ENCODE measurements around the gene MAL. TPM values are rescaled to one million over a fixed set of nuclear protein-coding genes. Genes with fewer than 3 reads are reported as not detected.

The MAL gene
- total RNA-seq, 1 experiment from 2014 or later, result not detected

- no peaks in the 10 kb centered on the region for H3K36me3 Mint-ChIP-seq (ENCODE audit: insufficient read depth, unreplicated experiment)
- no TSS peak for BruUV-seq (replicated peaks)
- CTCF ChIA-PET, result interaction anchor here (1.9 kb wide), 1 partner anchor 21 kb away, joined by 4 read pairs; no protein-coding TSS in a partner anchor
- intact Hi-C loops (cut with micrococcal nuclease; ENCODE audit: unreplicated experiment), result loop anchor here (5.0 kb wide), 1 partner anchor 33 kb away; no protein-coding TSS in a partner anchor
- DNase-seq, result no peak
- H3K27me3 Mint-ChIP-seq (ENCODE audit: unreplicated experiment), result peaks cover 70% of the 10 kb centered on the region
- H3K4me3 Mint-ChIP-seq (ENCODE audit: low read depth, unreplicated experiment), result no peak overlapping the region
- H3K4me1 Mint-ChIP-seq (ENCODE audit: low read depth, unreplicated experiment), result peaks cover 15% of the 10 kb centered on the region
- no peak overlapping the region for H3K27ac Mint-ChIP-seq (ENCODE audit: unreplicated experiment)
- no peaks in the 10 kb centered on the region for H3K9me3 Mint-ChIP-seq (ENCODE audit: low read depth, unreplicated experiment)
- no peak for TF ChIP-seq CTCF (IDR thresholded peaks at IDR 0.05; ENCODE audit: unreplicated experiment)
Measured at GRCh38 chr2:95055262-95055661, 29.8 kb downstream of the MAL start.

GRCh38 chr2:95056044-95056443, 30.5 kb downstream of the MAL start:
- CTCF ChIA-PET, result interaction anchor here (1.9 kb wide), 1 partner anchor 20 kb away, joined by 4 read pairs; no protein-coding TSS in a partner anchor
- no peak for TF ChIP-seq CTCF (IDR thresholded peaks at IDR 0.05; ENCODE audit: unreplicated experiment)
- Mint-ChIP-seq H3K4me3 (ENCODE audit: low read depth, unreplicated experiment) (no peak overlapping the region), H3K27ac (ENCODE audit: unreplicated experiment) (no peak overlapping the region), H3K4me1 (ENCODE audit: low read depth, unreplicated experiment) (peaks cover 15% of the 10 kb centered on the region), H3K36me3 (ENCODE audit: insufficient read depth, unreplicated experiment) (no peaks in the 10 kb centered on the region), H3K9me3 (ENCODE audit: low read depth, unreplicated experiment) (no peaks in the 10 kb centered on the region), H3K27me3 (ENCODE audit: unreplicated experiment) (peaks cover 62% of the 10 kb centered on the region)
- no peak for DNase-seq
- no TSS peak for BruUV-seq (replicated peaks)
- intact Hi-C loops (cut with micrococcal nuclease; ENCODE audit: unreplicated experiment), result loop anchor here (5.0 kb wide), 1 partner anchor 34 kb away; no protein-coding TSS in a partner anchor

- intact Hi-C loops (cut with micrococcal nuclease; ENCODE audit: unreplicated experiment), result loop anchor here (5.0 kb wide), 1 partner anchor 34 kb away; no protein-coding TSS in a partner anchor
- H3K27me3 Mint-ChIP-seq (ENCODE audit: unreplicated experiment), result peaks cover 55% of the 10 kb centered on the region
- CTCF ChIA-PET, result interaction anchor here (1.7 kb wide), 1 partner anchor 34 kb away, joined by 5 read pairs; no protein-coding TSS in a partner anchor
- no peak overlapping the region for H3K27ac Mint-ChIP-seq (ENCODE audit: unreplicated experiment)
- H3K4me3 Mint-ChIP-seq (ENCODE audit: low read depth, unreplicated experiment), result no peak overlapping the region
- no peaks in the 10 kb centered on the region for H3K9me3 Mint-ChIP-seq (ENCODE audit: low read depth, unreplicated experiment)
- H3K4me1 Mint-ChIP-seq (ENCODE audit: low read depth, unreplicated experiment), result peaks cover 15% of the 10 kb centered on the region
- no peak for TF ChIP-seq CTCF (IDR thresholded peaks at IDR 0.05; ENCODE audit: unreplicated experiment)
- no peaks in the 10 kb centered on the region for H3K36me3 Mint-ChIP-seq (ENCODE audit: insufficient read depth, unreplicated experiment)
- BruUV-seq (replicated peaks), result no TSS peak
- no peak for DNase-seq
Measured at GRCh38 chr2:95056461-95057459, 31.3 kb downstream of the MAL start.

GRCh38 chr2:95057535-95058370, 32.2 kb downstream of the MAL start:
- Mint-ChIP-seq H3K27ac (ENCODE audit: unreplicated experiment) (no peak overlapping the region), H3K4me1 (ENCODE audit: low read depth, unreplicated experiment) (peaks cover 15% of the 10 kb centered on the region), H3K4me3 (ENCODE audit: low read depth, unreplicated experiment) (no peak overlapping the region), H3K9me3 (ENCODE audit: low read depth, unreplicated experiment) (no peaks in the 10 kb centered on the region), H3K36me3 (ENCODE audit: insufficient read depth, unreplicated experiment) (no peaks in the 10 kb centered on the region), H3K27me3 (ENCODE audit: unreplicated experiment) (peaks cover 47% of the 10 kb centered on the region)
- DNase-seq, result no peak
- CTCF ChIA-PET, result interaction anchor here (1.7 kb wide), 1 partner anchor 35 kb away, joined by 5 read pairs; no protein-coding TSS in a partner anchor
- no TSS peak for BruUV-seq (replicated peaks)
- intact Hi-C loops (cut with micrococcal nuclease; ENCODE audit: unreplicated experiment), result loop anchor here (5.0 kb wide), 1 partner anchor 35 kb away; no protein-coding TSS in a partner anchor
- TF ChIP-seq CTCF (IDR thresholded peaks at IDR 0.05; ENCODE audit: unreplicated experiment), result no peak

Data from Calu3 (cell line).